Activated CD8-positive, alpha-beta memory T cell treated with anti-CD3 and anti-CD28 coated beads for 36 hours (primary cell): ENCODE results near the gene CYBC1. TPM values are rescaled to one million over a fixed set of nuclear protein-coding genes. Genes with fewer than 3 reads are reported as not detected.

Source experiments
- CTCF ChIA-PET: fragments of 350-600 bp; sonication (Branson Sonifier 250); formaldehyde crosslinking; loops from one replicate; lab custom pipeline; 2021; ENCODE audit warnings: antibody characterized with exemption; lab: Charles Lee
- POLR2A ChIA-PET: fragments of 350-600 bp; sonication (Branson Sonifier 250); formaldehyde crosslinking; loops from one replicate; lab custom pipeline; 2021; ENCODE audit warnings: antibody characterized with exemption; lab: Charles Lee
- total RNA-seq, 2 experiments: library from RNA; stranded (reverse); gene quantifications; one replicate each; pipeline ENCODE4 v1.2.3, GENCODE V29; 2021

CYBC1 gene
- 100 to 1,000 TPM; 197 to 201 TPM for total RNA-seq

GRCh38 chr17:82450357-82451106, at the start of gene CYBC1:
CYBC1 (minus strand) TSS chr17:82450752; CDS start chr17:82449254, 1,498 bp downstream.
- ChIA-PET CTCF (interaction anchor here (1.2 kb wide), 1 partner anchor 31 kb away, joined by 3 read pairs; no protein-coding TSS in a partner anchor), POLR2A (interaction anchor here (0.7 kb wide), 2 partner anchors 10 to 149 kb away, joined by 3 to 7 read pairs; no protein-coding TSS in a partner anchor)

GRCh38 chr17:82497483-82498405, 47.2 kb upstream of the CYBC1 start:
- ChIA-PET POLR2A (interaction anchor here (0.7 to 0.9 kb wide), 2 partner anchors 21 to 22 kb away, joined by 3 read pairs; partner anchors contain the start of gene FOXK2), CTCF (interaction anchor here (1.2 kb wide), 1 partner anchor 17 kb away, joined by 3 read pairs; no protein-coding TSS in a partner anchor)

GRCh38 chr17:82496529-82497434, 46.2 kb upstream of the CYBC1 start:
- ChIA-PET CTCF (interaction anchor here (1.2 kb wide), 1 partner anchor 16 kb away, joined by 3 read pairs; no protein-coding TSS in a partner anchor), POLR2A (interaction anchor here (0.9 kb wide), 1 partner anchor 23 kb away, joined by 3 read pairs; the partner anchor contains the start of gene FOXK2)

DNA sequence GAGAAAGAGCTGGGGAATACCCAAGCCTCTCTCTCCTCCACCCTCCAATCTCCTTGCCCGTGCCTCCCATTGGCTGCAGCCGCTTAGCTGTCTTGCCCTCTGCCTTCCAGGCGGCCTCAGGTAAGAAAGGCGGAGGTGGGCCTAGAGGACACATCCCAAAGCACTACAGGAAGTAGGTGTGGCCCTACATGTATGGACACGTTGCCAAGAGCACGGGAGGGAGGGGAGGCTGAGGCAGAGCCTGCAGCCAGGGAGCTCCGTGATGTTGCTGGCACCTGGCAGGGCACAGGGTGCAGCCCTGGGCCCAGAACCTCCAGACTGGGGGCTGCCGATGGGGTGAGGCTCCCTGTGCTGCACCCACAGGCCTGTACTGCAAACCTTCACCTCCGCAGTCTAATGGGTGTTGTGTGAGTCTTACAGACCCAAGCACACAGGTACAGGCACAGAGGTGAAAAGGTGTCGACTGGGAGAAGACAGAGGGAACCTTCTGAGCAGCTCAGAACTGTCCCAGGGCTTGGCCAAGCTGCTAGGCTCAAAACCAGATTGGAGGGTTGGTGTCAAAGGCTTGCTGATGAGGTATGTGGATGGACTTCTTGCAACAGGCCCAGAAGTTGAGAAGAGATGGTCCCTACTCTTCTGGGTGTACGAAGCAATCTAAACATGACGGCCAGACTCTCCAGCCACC, 45.4 kb upstream of the CYBC1 start:
- ChIA-PET POLR2A (interaction anchor here (0.5 to 1.3 kb wide), 4 partner anchors 23 to 203 kb away, joined by 3 to 12 read pairs (median 5); no protein-coding TSS in a partner anchor), CTCF (interaction anchor here (0.6 to 1.2 kb wide), 6 partner anchors 16 to 198 kb away, joined by 3 to 6 read pairs (median 4); partner anchors contain the start of gene FOXK2)

DNA sequence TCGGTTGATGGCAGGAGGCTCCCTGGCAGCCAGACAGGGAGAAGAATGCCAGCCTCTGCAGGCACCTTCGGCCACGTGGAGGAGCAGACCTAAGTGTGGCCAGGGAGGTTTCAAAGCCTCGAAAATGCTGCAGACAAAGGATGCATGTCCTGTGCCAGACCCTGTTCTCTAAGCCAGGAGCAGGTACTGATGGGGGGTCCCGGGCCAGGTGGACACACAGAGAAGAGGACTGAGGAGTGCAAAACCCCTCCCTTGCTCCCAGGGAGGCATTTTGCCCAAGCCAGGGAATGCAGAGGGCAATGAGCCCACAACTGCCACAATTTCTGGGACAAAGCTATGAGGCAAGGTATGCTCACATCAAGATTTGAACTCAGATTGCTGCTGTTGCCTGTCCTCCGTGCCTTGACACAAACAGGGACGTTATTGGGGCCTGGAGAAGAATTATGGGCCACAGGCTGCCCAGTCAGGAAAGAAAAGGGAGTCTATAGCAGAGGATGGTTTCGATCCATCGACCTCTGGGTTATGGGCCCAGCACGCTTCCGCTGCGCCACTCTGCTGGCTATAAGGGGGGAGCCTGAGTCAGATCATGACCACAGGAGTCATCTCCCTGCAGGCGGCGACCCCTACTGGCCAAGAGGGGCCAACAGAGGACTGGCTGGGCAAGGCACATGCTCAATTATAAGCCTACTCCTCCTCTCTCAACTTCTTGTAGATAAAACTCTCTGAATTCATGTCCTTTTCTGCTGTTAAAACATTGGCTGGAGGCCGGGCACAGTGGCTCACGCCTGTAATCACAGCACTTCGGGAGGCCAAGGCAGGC, 43.9 kb upstream of the CYBC1 start:
- ChIA-PET CTCF (interaction anchor here (0.5 to 1.2 kb wide), 4 partner anchors 11 to 323 kb away, joined by 3 to 6 read pairs (median 4); no protein-coding TSS in a partner anchor), POLR2A (interaction anchor here (1.3 kb wide), 1 partner anchor 24 kb away, joined by 6 read pairs; no protein-coding TSS in a partner anchor)

- ChIA-PET CTCF (interaction anchor here (0.6 to 1.1 kb wide), 3 partner anchors 12 to 228 kb away, joined by 3 to 6 read pairs (median 5); no protein-coding TSS in a partner anchor), POLR2A (no interaction called here)
These were observed 42.8 kb upstream of the CYBC1 start for GRCh38 chr17:82493226-82493781.

- ChIA-PET POLR2A (no interaction called here), CTCF (interaction anchor here (0.6 to 1.1 kb wide), 2 partner anchors 12 to 62 kb away, joined by 3 to 5 read pairs; no protein-coding TSS in a partner anchor)
These were observed 42.2 kb upstream of the CYBC1 start for GRCh38 chr17:82492643-82493225.

GRCh38 chr17:82491533-82491932, 41.0 kb upstream of the CYBC1 start:
- POLR2A ChIA-PET, result no interaction called here
- CTCF ChIA-PET, result no interaction called here

DNA sequence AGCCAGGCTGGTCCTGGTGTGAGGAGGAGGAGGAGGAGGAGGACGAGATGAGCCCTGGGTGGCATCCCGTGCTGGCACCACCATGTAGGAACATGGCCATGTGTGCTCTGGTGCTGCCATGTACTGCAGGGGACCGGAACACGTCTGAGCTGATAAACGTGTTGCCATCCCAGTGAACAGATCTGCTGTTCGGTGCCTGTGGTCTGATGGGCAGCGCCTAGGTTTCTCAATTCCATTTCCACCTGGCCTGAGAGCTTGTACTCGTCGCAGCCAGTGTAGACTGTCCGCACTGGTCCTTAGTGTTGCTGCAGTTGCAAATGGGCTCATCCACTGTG, 40.6 kb upstream of the CYBC1 start:
- ChIA-PET POLR2A (no interaction called here), CTCF (no interaction called here)

DNA sequence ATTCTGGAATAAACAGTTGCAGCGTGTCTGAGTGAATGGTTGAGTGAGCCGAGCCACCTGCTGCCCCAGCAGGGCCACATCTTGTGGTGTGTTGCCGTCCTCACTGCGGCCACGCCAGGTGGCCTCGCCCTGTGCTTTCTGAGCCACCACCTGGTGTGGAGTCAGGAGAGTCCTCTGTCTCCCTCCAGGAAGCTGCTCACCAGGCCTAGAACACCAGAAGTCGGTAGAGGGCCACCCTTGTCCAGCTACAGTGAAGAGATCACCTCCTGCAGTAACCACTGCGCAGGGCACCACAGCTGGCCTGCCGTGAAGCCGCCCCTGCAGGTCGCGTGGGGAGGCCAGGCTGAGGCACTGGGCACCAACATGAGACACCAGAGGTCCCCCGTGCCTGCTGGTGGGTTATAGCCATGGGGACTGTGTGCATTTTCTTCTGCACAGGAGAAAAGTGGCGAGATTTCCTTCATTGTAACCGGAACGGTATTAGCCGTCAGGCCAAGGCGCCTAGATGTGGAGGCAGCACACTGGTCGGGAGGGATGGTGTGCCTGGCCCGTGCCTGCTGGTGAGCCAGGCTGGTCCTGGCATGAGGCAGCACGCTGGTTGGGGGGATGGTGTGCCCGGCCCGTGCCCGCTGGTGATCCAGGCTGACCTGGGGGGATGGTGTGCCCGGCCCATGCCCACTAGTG, 40.1 kb upstream of the CYBC1 start:
- CTCF ChIA-PET, result no interaction called here
- POLR2A ChIA-PET, result no interaction called here

DNA sequence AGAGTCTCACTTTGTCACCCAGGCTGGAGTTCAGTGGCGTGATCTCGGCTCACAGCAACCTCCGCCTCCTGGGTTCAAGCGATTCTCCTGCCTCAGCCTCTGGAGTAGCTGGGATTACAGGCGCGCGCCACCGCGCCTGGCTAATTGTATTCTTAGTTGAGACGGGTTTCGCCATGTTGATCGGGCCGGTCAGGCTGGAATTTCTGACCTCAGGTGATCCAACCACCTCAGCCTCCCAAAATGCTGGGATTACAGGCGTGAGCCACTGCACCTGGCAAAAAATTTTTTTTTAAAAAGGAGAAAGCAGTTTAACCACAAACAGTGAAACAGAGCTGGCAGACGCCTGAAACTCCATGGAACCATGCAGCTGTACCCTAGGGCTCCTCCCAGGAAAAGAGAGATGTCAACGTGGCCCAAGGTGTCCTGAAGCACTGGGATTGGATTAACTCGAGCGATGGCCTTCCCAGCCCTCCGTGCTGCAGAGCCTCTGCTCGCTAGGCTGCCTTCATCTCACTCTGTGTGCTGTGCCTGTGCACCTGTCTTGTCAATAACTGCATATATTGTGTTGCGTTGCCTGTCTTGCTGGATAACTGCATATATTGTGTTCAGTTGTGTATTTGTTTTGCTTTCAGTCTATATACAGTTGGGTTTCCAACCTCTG, 39.4 kb upstream of the CYBC1 start:
- ChIA-PET CTCF (interaction anchor here (0.5 kb wide), 1 partner anchor 60 kb away, joined by 3 read pairs; no protein-coding TSS in a partner anchor), POLR2A (no interaction called here)

DNA sequence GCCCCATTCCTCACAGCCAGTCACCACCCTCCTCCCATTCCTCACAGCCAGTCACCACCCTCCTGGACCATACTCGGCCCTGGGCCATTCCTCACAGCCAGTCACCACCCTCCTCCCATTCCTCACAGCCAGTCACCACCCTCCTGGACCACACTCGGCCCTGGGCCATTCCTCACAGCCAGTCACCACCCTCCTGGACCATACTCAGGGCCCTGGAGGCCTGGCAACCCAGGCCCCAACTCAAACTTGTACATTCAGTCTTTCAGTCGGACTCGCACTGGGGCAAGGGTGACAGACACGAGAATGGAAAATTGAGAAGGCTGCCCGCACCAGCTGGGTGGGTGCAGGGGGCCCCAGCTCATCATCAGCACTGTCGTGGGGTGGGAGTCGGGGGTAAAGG, 38.6 kb upstream of the CYBC1 start:
- ChIA-PET CTCF (no interaction called here), POLR2A (no interaction called here)

DNA sequence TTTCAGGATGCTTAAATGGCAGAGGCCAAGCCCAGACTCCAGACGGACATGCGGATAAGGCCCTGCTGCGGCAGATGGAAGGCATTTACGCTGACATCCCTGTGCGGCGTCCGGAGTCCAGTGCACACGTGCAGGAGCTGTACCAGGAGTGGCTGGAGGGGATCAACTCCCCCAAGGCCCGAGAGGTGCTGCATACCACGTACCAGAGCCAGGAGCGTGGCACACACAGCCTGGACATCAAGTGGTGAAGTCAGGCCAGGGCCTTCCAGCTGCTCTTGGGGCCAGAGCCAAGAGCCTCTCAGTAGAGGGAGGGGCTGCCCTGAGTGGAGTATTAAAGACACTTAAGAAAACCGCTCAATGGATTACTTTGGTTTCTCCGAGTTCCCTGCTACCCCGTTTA, 37.4 kb upstream of the CYBC1 start:
- CTCF ChIA-PET, result interaction anchor here (1.0 kb wide), 1 partner anchor 63 kb away, joined by 3 read pairs; no protein-coding TSS in a partner anchor
- POLR2A ChIA-PET, result no interaction called here

DNA sequence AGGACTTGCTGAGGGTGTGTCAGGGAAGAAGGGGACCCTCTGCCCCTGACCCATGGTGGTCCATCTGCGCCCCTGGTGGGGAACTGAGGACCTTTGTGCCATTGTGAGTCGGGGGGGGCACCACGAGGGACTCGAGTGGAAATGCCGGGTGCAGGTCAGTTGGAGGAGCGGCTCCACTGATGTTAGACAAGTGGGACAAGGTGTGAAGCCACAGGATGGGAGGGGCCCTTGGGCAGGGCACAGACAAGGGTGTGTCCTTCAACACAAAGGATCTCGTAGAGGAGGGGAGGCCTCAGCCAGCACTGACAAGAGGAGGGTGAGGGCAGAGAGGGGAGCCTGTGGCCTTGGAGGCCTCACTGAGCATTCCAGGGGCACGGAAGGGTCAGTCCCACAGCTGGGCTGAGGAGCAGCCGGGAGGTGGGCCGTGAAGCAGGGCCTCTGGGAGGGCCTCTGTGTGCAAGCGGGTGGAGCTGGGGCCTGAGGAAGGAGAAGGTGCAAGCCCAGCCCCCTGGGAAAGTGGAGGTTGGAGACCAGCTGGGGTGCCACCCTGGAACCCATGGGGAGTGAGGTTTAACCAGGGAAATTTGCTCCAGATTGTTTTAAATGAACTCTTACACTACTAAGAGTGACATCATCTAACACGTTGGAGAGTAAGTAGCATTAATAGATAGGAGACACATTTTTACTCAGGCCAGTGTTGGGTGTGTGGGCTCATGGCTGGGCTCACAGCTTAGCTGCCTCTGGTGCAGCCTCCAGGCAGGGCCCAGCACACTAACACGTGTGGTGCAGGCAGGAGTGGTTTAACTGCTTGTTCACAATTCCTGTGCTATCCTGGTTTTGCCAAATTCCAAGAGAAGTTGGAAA, 35.9 kb upstream of the CYBC1 start:
- POLR2A ChIA-PET, result no interaction called here
- CTCF ChIA-PET, result no interaction called here
